ENCODE measurements around the gene PRSS48.

The PRSS48 gene

GRCh38 chr4:151329217-151330007, 52.5 kb downstream of the PRSS48 start:
- Histone ChIP-seq H3K4me2 (ENCODE audit: low read length) (no peak overlapping the region), H2AFZ (ENCODE audit: low read depth, low read length) (no peak overlapping the region)

DNA sequence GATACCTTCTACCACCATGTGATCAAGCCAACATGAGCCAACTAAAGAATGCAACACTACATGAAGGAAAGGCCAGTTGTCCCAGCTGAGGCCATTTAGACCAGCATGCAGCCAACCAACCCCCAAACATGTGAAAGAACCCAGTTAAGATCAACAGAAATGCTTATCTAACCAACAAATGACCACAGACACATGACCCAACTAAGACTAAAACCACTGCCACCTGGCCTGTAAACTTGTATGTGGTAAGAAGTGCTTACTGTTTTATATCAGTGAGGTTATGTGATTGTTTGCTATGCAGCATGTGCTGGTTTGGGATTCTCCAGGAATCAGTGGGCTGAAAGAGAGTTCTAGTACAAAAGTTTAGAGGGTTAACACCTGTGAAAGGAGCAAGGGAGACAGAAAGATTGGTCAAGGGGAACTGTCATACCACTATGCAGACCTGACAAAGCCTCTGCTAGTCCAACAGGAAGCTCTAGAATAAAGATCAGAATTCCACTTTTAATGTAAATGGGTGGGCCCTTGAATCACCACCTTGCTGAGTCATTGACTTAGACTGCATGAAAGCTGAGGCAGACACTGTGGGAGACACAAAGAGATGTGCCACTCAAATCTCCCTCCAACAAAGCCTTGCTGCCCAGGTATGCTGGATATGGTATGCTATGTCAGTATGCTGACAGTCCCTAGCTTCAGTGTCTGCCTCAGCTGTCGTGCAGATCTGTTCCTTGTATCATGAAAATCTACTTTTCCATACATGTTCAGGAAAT, 54.5 kb downstream of the PRSS48 start:
- no peak overlapping the region for H3K4me2 ChIP-seq (ENCODE audit: low read length)
- H3K27me3 ChIP-seq (ENCODE audit: low read depth, low read length) = no peaks in the 10 kb centered on the region
- H2AFZ ChIP-seq (ENCODE audit: low read depth, low read length) = no peak overlapping the region
- H4K20me1 ChIP-seq (ENCODE audit: insufficient read depth, low read length) = no peaks in the 10 kb centered on the region
- H3K36me3 ChIP-seq (replicated peaks; ENCODE audit: low read depth, low read length) = no peaks in the 10 kb centered on the region
- no peak overlapping the region for H3K27ac ChIP-seq (ENCODE audit: low read length)
- H3K9me3 ChIP-seq (ENCODE audit: insufficient read depth, low read length) = no peaks in the 10 kb centered on the region
- H3K4me1 ChIP-seq (ENCODE audit: low read length) = no peaks in the 10 kb centered on the region
- H3K4me3 ChIP-seq (ENCODE audit: low read length) = no peak overlapping the region
- TF ChIP-seq EZH2phosphoT487 (IDR thresholded peaks at IDR 0.05; ENCODE audit: low read depth) (no peak), CTCF (IDR thresholded peaks at IDR 0.05; ENCODE audit: low read depth, low read length) (no peak)
- no peaks in the 10 kb centered on the region for H3K79me2 ChIP-seq (ENCODE audit: low read length)
- H3K9ac ChIP-seq (ENCODE audit: low read length) = no peak overlapping the region

More at GRCh38 chr4:151329217-151330007, 52.5 kb downstream of the PRSS48 start:
- no peak overlapping the region for H3K9ac ChIP-seq (ENCODE audit: low read length)
- no peak for TF ChIP-seq EZH2phosphoT487 (IDR thresholded peaks at IDR 0.05; ENCODE audit: low read depth)
- no peak for TF ChIP-seq CTCF (IDR thresholded peaks at IDR 0.05; ENCODE audit: low read depth, low read length)
- no peak overlapping the region for H3K27ac ChIP-seq (ENCODE audit: low read length)
- H3K27me3 ChIP-seq (ENCODE audit: low read depth, low read length) = no peaks in the 10 kb centered on the region
- H3K4me1 ChIP-seq (ENCODE audit: low read length) = no peaks in the 10 kb centered on the region
- H4K20me1 ChIP-seq (ENCODE audit: insufficient read depth, low read length) = no peaks in the 10 kb centered on the region
- H3K36me3 ChIP-seq (replicated peaks; ENCODE audit: low read depth, low read length) = no peaks in the 10 kb centered on the region
- no peaks in the 10 kb centered on the region for H3K79me2 ChIP-seq (ENCODE audit: low read length)
- no peak overlapping the region for H3K4me3 ChIP-seq (ENCODE audit: low read length)
- H3K9me3 ChIP-seq (ENCODE audit: insufficient read depth, low read length) = no peaks in the 10 kb centered on the region

GRCh38 chr4:151339467-151339866, 62.5 kb downstream of the PRSS48 start:
- Histone ChIP-seq H3K27ac (ENCODE audit: low read length) (no peak overlapping the region), H3K4me3 (ENCODE audit: low read length) (no peak overlapping the region), H3K79me2 (ENCODE audit: low read length) (no peaks in the 10 kb centered on the region), H3K4me2 (ENCODE audit: low read length) (no peak overlapping the region), H3K9ac (ENCODE audit: low read length) (no peak overlapping the region), H2AFZ (ENCODE audit: low read depth, low read length) (no peak overlapping the region), H3K9me3 (ENCODE audit: insufficient read depth, low read length) (no peaks in the 10 kb centered on the region), H4K20me1 (ENCODE audit: insufficient read depth, low read length) (no peaks in the 10 kb centered on the region), H3K4me1 (ENCODE audit: low read length) (no peaks in the 10 kb centered on the region), H3K36me3 (replicated peaks; ENCODE audit: low read depth, low read length) (no peaks in the 10 kb centered on the region), H3K27me3 (ENCODE audit: low read depth, low read length) (no peaks in the 10 kb centered on the region)
- no peak for TF ChIP-seq CTCF (IDR thresholded peaks at IDR 0.05; ENCODE audit: low read depth, low read length)
- no peak for TF ChIP-seq EZH2phosphoT487 (IDR thresholded peaks at IDR 0.05; ENCODE audit: low read depth)

GRCh38 chr4:151340751-151341385, 63.9 kb downstream of the PRSS48 start:
- Histone ChIP-seq H4K20me1 (ENCODE audit: insufficient read depth, low read length) (no peaks in the 10 kb centered on the region), H2AFZ (ENCODE audit: low read depth, low read length) (no peak overlapping the region), H3K4me3 (ENCODE audit: low read length) (no peak overlapping the region), H3K9ac (ENCODE audit: low read length) (no peak overlapping the region), H3K36me3 (replicated peaks; ENCODE audit: low read depth, low read length) (no peaks in the 10 kb centered on the region), H3K4me1 (ENCODE audit: low read length) (no peaks in the 10 kb centered on the region), H3K4me2 (ENCODE audit: low read length) (no peak overlapping the region), H3K9me3 (ENCODE audit: insufficient read depth, low read length) (no peaks in the 10 kb centered on the region), H3K27ac (ENCODE audit: low read length) (no peak overlapping the region), H3K27me3 (ENCODE audit: low read depth, low read length) (no peaks in the 10 kb centered on the region), H3K79me2 (ENCODE audit: low read length) (no peaks in the 10 kb centered on the region)
- no peak for TF ChIP-seq CTCF (IDR thresholded peaks at IDR 0.05; ENCODE audit: low read depth, low read length)
- TF ChIP-seq EZH2phosphoT487 (IDR thresholded peaks at IDR 0.05; ENCODE audit: low read depth) = no peak

All from OCI-LY3 (cell line).